ENCODE results near the gene MAP4K4.

DNA sequence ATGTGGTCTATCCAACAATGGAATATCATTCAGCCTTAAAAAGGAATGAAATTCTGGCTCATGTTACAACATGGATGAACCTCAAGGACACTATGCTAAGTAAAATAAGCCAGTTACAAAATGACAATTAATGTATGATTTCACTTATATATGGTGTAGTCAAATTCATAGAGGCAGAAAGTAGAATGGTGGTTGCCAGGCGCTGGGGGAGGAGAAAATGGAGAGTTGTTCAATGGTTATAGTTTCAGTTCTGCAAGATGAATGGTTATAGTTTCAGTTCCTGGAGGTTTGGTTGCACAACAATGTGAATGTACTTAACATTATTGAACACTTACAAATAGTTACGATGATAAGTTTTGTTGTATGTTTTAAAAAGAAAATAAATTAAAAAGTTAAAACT is 215.0 kb downstream of the MAP4K4 start:
- TF ChIP-seq, protein P1, sequence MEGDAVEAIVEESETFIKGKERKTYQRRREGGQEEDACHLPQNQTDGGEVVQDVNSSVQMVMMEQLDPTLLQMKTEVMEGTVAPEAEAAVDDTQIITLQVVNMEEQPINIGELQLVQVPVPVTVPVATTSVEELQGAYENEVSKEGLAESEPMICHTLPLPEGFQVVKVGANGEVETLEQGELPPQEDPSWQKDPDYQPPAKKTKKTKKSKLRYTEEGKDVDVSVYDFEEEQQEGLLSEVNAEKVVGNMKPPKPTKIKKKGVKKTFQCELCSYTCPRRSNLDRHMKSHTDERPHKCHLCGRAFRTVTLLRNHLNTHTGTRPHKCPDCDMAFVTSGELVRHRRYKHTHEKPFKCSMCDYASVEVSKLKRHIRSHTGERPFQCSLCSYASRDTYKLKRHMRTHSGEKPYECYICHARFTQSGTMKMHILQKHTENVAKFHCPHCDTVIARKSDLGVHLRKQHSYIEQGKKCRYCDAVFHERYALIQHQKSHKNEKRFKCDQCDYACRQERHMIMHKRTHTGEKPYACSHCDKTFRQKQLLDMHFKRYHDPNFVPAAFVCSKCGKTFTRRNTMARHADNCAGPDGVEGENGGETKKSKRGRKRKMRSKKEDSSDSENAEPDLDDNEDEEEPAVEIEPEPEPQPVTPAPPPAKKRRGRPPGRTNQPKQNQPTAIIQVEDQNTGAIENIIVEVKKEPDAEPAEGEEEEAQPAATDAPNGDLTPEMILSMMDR (conservative IDR thresholded peaks at IDR 0.05; ENCODE audit: low read length), result no peak
- TF ChIP-seq EZH2phosphoT487 (IDR thresholded peaks at IDR 0.05; ENCODE audit: borderline replicate concordance), result no peak
